HepG2 (cell line): Measurements from ENCODE around the gene C2CD3. TPM values are rescaled to one million over a fixed set of nuclear protein-coding genes. Genes with fewer than 3 reads are reported as not detected.

Source experiments
- AHDC1 ChIP-seq: sonication (generic); formaldehyde crosslinking; IDR thresholded peaks from 2 replicates; pipeline ENCODE4 v1.5.1; 2020; ENCODE audit warnings: mild to moderate bottlenecking, missing genetic modification reagents, borderline replicate concordance
- CEBPG ChIP-seq: IDR thresholded peaks from 2 replicates; pipeline ENCODE4 v1.6.1; 2016
- CHD4 ChIP-seq: fragments of 200-600 bp; sonication (generic); IDR thresholded peaks from 2 replicates; pipeline ENCODE4 v1.7.0; 2017; ENCODE audit warnings: mild to moderate bottlenecking, low read length, borderline replicate concordance
- DPF2 ChIP-seq: sonication (generic); formaldehyde crosslinking; IDR thresholded peaks from 2 replicates; pipeline ENCODE4 v1.4.0; 2020; ENCODE audit warnings: mild to moderate bottlenecking, low read depth, missing genetic modification reagents, borderline replicate concordance
- E2F1 ChIP-seq: sonication (generic); formaldehyde crosslinking; IDR thresholded peaks from 2 replicates; pipeline ENCODE4 v1.5.0; 2020; ENCODE audit warnings: missing genetic modification reagents
- E2F5 ChIP-seq: sonication (generic); formaldehyde crosslinking; conservative IDR thresholded peaks from 2 replicates; pipeline ENCODE4 v1.4.0; 2020; ENCODE audit warnings: missing genetic modification reagents
- PATZ1 ChIP-seq: sonication (generic); formaldehyde crosslinking; IDR thresholded peaks from 2 replicates; pipeline ENCODE4 v1.4.0; 2020; ENCODE audit warnings: missing genetic modification reagents
- SPEN ChIP-seq: sonication (generic); formaldehyde crosslinking; IDR thresholded peaks from 2 replicates; pipeline ENCODE4 v1.5.1; 2020; ENCODE audit warnings: low read depth, mild to moderate bottlenecking, missing genetic modification reagents
- SRY ChIP-seq: sonication (generic); formaldehyde crosslinking; IDR thresholded peaks from 2 replicates; pipeline ENCODE4 v1.8.0; 2022; ENCODE audit warnings: mild to moderate bottlenecking, missing genetic modification reagents
- TAF1 ChIP-seq: sonication (generic); formaldehyde crosslinking; IDR thresholded peaks from 2 replicates; pipeline ENCODE4 v1.4.0; 2020; ENCODE audit warnings: missing genetic modification reagents
- TBP ChIP-seq: sonication (generic); formaldehyde crosslinking; IDR thresholded peaks from 2 replicates; pipeline ENCODE4 v1.5.0; 2020; ENCODE audit warnings: missing genetic modification reagents
- TMF1 ChIP-seq: sonication (generic); formaldehyde crosslinking; IDR thresholded peaks from 2 replicates; pipeline ENCODE4 v1.8.1; 2022; ENCODE audit warnings: low read depth, missing genetic modification reagents
- WIZ ChIP-seq: sonication (generic); formaldehyde crosslinking; IDR thresholded peaks from 2 replicates; pipeline ENCODE4 v1.5.1; 2020; ENCODE audit warnings: mild to moderate bottlenecking, missing genetic modification reagents
- ZBTB3 ChIP-seq: sonication (generic); formaldehyde crosslinking; IDR thresholded peaks from 2 replicates; pipeline ENCODE4 v1.4.0; 2020; ENCODE audit warnings: low read depth, mild to moderate bottlenecking, moderate library complexity, missing genetic modification reagents, borderline replicate concordance
- ZBTB7B ChIP-seq: sonication (generic); formaldehyde crosslinking; IDR thresholded peaks from 2 replicates; pipeline ENCODE4 v1.4.0; 2020; ENCODE audit warnings: missing genetic modification reagents
- ZNF230 ChIP-seq: sonication (generic); formaldehyde crosslinking; IDR thresholded peaks from 2 replicates; pipeline ENCODE4 v1.4.0; 2020; ENCODE audit warnings: mild to moderate bottlenecking, missing genetic modification reagents
- ZNF747 ChIP-seq: sonication (generic); formaldehyde crosslinking; IDR thresholded peaks from 2 replicates; pipeline ENCODE4 v1.8.1; 2023; ENCODE audit warnings: missing genetic modification reagents, mild to moderate bottlenecking, borderline replicate concordance
- ZNF766 ChIP-seq: sonication (generic); formaldehyde crosslinking; IDR thresholded peaks from 2 replicates; pipeline ENCODE4 v1.5.0; 2020; ENCODE audit warnings: missing genetic modification reagents, borderline replicate concordance
- ZNF83 ChIP-seq: sonication (generic); formaldehyde crosslinking; IDR thresholded peaks from 2 replicates; pipeline ENCODE4 v1.4.0; 2020; ENCODE audit warnings: missing genetic modification reagents, mild to moderate bottlenecking, borderline replicate concordance
- polyA plus RNA-seq, 8 experiments: library from polyadenylated mRNA; depleted of rRNA in 3 of 8; stranded (reverse) in 7 of 8; unstranded in 1 of 8; fragments of >200 nt; fragmentation: Illumina TruSeq in 4 of 8; extraction: Trizol in 4 of 8; gene quantifications; 2 replicates each; pipeline versions ENCODE4 v1.2.1 to v1.2.3, GENCODE V29; 2011 to 2016; ENCODE audit warnings: low read depth in 4 of 8, missing spikeins in 1 of 8, mixed read lengths in 1 of 8; ENCODE audit not compliant: insufficient read depth in 1 of 8
- total RNA-seq, 5 experiments: library from RNA; depleted of rRNA; stranded (reverse); fragments of >200 nt; fragmentation: Illumina TruSeq; extraction: Trizol; gene quantifications; 2 replicates each; pipeline ENCODE4 v1.2.3, GENCODE V29; 2016; ENCODE audit warnings: low read depth in 1 of 5

Gene C2CD3
- total and polyA plus RNA-seq, 2 of the 13 experiments (the other 11 are each of a cell fraction or from before 2014, with no cell fraction given): 5.5 to 6.4 TPM

- peak; percentile 37; the same call in 1 of the 2 replicates for TF ChIP-seq E2F5 (CRISPR knock-in tag)
- TF ChIP-seq TMF1 (CRISPR knock-in tag): peak; percentile 61; the same call in 1 of the 2 replicates
- TF ChIP-seq ZNF766 (CRISPR knock-in tag): peak; percentile 91; the same call in 1 of the 2 replicates
- peak; percentile 70 for TF ChIP-seq CEBPG (CRISPR knock-in tag)
- no peak for TF ChIP-seq WIZ
- TF ChIP-seq PATZ1 (CRISPR knock-in tag): peak; percentile 52; the same call in 1 of the 2 replicates
- peak; percentile 95 for TF ChIP-seq ZNF747 (CRISPR knock-in tag)
- TF ChIP-seq TBP (CRISPR knock-in tag): no peak
- 0 out of 2 replicates have a peak, but pooled peaks have one; percentile 8 for TF ChIP-seq DPF2 (CRISPR knock-in tag)
- TF ChIP-seq SPEN (CRISPR knock-in tag): peak; percentile 69
- TF ChIP-seq CHD4: no peak
- TF ChIP-seq SRY (CRISPR knock-in tag): peak; percentile 69; the same call in 1 of the 2 replicates
- peak; percentile 92 for TF ChIP-seq E2F1 (CRISPR knock-in tag)
- no peak for TF ChIP-seq ZNF83 (CRISPR knock-in tag)
- peak; percentile 72 for TF ChIP-seq AHDC1 (CRISPR knock-in tag)
- peak; percentile 60; the same call in 1 of the 2 replicates for TF ChIP-seq ZBTB7B
- peak; percentile 90; the same call in 1 of the 2 replicates for TF ChIP-seq ZNF230 (CRISPR knock-in tag)
- TF ChIP-seq TAF1 (CRISPR knock-in tag): peak; percentile 84
- 0 out of 2 replicates have a peak, but pooled peaks have one; percentile 63 for TF ChIP-seq ZBTB3 (CRISPR knock-in tag)
These were observed at the start of gene C2CD3, which contains the start of gene PPME1 (continued) for GRCh38 chr11:74170694-74171629.
